GF-D8 (cell line): ENCODE results near the gene PLD1.
"Not testable (repeated sequence)": the region's sequence is repeated elsewhere in the genome, so short reads cannot be mapped to it uniquely, and the experiment has no call there.

Source experiments
- DNase-seq: peaks from one replicate; lab custom pipeline; 2025; lab: John Stamatoyannopoulos, UW

PLD1 gene

DNA sequence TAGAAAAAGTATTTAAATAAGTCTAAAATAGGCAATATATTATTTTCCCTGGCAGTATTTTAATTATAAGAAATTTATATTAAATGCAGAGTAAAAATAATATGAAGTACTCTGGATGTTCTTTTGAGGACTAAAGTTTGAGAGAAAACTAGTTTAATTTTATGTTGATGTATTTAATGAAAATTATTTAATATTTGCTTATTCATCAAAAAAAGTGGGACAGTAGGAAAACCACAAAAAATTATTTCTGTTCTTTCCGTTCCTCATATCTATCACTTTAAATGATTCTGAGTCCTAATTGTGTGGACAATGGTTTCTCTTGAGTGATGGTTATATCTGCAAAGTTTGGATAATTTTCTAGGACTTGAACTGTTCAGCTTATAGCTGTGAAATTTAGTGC, 202.8 kb downstream of the PLD1 start:
- DNase-seq = no peak

DNA sequence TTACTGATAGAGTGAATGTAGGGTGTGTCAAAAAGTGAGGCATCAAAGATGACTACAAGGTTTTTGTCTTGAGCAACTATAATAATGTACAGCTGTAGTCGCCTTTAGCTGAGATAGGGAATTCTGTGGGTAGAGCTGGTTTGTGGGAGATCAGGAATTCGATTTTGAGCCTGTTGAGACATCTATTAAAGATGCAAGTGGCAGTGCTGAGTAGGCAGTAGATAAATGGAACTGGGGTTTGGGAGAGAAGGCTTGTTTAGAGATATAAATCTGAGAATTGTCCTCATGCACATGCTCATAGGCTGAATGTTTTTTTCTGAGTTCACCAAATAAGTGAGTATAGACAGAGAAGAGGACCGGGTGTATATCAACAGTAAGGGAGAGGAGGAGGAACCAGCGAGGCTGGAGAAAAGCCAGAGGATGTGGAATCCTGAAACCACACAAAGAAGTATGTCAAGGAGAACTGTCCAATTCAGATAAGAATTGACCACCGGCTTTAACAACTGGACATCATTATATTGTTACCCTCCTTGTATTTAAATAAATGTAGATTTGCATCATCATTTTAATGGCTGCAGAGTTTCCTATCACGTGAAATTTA, 204.0 kb downstream of the PLD1 start:
- DNase-seq = no peak

DNA sequence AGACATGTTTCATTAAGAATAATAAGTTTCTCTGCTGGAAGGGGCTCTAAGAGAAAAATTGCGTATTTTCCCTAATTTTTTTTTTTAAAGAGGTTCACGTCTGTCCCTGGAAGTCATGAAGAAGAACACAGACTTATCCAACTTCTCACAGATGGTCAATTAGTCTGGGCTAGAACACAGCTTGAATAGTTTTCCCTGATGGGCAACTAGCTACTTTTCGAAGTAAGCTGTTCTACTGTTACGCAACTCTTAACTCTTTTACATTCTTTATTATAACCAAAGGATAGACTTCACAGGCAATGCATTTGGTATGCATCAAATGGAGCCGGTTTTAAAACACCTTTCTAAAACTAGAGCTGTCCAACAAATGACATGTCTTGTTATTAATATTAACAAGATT, 205.9 kb downstream of the PLD1 start:
- DNase-seq = no peak

DNA sequence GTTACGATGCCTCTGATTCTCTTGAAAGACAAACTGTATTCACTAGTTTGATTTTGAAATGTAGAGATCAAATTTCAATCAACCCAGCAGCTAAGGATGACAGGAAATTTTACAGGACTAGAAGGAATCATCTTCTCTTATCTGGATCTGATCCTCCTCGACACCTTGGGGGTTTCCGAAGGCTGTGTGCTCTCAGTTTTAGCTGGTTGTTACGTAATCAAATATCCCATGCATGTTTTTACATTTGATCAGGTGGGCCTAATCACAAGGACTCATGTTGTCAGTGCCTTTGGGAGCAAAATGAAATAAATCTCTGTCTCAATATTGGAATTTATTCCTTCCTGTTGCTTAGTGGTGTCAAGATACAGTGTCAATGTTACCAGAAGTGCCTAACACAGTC, 208.2 kb downstream of the PLD1 start:
- no peak for DNase-seq

DNA sequence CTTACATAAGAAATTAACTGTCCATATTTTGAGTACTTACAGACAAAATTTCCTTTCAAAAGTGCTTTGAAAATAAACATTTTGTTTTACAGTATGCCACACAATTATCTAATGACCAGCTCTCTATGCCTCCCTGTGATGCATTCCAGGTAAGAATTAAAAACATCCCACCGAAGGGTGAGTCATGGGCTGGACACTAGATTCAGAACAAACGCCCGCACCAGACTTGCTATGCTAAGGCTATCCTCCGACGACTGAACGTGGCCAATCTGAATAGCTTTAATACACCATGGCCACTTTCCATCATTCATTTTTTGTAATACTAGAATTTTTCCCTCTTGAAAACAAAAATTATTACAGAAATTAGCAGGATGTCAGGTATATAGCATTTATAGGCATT, 210.3 kb downstream of the PLD1 start:
- DNase-seq = no peak

DNA sequence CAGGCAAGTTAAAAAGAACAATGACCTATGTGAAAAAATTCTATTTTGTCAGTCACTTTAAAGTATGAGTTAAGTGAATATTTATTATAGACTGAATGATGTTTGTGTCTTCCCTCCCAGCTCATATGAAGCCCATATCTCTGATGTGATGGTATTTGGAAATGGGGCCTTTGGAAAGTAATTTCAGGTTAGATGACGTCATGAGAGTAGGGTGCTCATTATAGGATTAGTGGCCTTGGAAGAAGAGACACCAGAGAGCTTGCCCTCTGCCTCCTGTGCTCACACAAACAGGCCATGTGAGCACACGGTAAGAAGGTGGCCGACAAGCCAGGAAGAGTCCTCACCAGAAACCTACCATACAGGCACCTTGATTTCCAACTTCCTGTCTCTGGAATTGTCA, 211.3 kb downstream of the PLD1 start:
- no peak for DNase-seq

DNA sequence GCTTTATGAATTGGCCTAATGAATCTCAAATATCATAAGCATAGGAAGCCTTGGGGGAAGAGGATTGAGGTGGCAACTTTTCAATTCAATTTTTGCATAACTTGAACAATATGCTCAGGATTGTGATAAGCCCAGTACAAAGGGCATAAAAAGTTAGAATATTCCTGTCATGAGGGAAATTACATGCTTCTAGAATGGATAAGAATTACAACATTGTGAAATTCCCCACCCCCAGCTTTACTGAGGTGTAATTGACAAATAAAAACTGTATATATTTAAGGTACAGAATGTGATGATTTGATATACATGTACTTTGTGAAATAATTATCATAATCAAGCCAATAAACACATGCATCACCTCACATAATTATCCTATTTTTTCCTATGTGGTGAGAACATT, 217.5 kb downstream of the PLD1 start:
- no peak for DNase-seq

DNA sequence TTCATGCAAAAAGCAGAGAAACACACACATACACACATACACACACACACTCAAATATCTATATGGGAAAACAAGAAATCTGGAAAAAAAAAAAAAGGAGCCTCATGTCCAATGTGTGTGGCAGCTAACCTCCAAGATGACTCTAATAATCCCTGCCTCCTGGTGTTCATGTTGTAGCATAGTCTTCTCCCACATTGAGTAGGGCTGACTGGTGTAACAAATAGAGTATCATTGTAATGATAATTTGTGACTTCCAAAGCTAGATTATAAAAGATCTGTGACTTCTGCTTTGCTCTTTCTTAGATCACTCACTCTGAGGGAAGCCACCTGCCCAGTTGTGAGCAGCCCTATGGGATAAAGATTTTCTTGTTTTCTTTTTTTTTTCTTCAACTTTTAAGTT, 219.2 kb downstream of the PLD1 start:
- DNase-seq = no peak

DNA sequence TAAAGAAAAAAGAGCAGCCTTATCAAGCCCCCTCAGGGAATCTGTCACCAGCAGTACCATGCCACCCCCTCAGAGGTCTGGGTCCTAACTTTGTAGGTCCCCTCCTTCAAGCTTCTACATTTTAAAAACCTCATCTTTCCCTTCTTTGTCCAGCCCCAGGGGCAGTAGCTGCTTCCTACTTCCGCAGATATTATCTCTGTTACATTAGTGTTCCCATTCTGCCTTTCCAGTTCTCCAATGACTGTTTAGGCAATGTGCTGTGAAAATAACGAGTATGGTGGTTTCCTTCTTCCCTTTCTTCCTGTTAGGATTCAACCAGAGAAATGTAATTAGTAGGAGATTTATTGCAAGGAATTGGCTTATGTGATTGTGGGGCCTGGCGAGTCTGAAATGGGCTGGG, 224.0 kb downstream of the PLD1 start:
- DNase-seq = no peak

DNA sequence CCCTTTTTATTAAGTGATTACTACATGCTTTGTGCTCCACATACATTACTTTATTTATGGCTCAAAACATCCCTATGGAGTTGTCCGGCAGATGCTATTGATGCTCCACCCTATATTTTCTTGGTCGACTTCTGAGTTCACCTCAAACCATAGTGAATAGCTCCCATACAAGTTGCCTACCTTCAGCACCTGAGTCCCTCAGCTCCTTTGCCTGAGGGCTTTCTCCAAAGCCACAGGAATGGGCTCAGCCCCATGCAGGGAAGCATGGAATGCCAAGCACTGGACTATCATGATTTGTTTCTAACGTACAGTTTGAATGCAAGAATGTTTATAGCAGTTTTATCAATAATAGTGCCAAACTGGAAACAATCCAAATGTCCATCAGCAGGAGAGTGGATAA, 225.2 kb downstream of the PLD1 start:
- no peak for DNase-seq

DNA sequence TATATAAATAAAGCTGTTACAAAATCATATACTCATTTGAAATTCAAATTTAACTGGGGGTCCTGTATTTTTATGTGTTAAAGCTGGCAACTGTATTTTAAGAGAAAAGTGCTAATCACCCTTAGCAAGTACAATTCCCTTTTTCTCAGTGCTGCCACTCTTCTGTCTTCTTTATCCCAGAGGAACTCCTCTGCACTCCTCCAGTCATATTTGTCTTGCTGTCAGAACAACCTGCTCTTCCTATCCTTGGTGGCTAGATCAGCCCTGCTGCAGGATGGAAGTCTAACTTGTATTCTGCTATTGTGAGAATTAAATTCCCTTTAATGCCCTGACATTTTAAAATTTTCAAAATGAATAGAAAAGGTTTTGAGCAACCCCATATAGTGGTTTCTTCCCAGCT, 226.2 kb downstream of the PLD1 start:
- no peak for DNase-seq

DNA sequence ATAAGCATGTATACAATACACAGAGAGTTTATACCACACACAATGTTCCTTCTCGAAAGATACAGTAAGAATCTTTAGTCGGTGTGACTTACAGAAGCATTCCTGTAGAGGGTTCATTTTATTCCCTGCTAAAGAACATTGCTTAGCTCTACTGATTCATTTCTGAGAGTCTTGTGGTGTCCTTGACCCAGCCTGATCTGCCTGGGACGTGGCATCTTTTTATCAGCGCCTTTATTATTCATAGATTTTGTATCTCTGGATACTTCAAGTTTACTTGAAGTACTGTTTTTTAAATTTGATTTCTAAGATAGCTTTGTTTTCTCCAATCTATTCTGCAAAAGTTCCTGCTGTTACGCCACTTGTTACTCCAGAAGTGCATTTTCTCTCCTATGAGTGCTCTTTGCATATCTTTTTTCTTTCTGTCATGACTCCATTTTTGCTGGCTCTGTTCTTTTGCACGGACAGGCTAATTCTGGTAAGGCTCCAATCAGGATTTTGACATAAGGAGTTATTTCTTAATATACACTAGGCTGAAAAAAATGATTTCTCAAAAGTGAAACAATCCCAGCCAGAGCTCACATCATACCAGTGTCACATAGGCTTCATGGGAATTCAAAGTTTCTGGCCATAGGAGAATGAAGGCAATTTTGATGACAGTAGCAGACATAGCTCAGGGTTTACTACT, 235.6 kb downstream of the PLD1 start:
- no peak for DNase-seq

DNA sequence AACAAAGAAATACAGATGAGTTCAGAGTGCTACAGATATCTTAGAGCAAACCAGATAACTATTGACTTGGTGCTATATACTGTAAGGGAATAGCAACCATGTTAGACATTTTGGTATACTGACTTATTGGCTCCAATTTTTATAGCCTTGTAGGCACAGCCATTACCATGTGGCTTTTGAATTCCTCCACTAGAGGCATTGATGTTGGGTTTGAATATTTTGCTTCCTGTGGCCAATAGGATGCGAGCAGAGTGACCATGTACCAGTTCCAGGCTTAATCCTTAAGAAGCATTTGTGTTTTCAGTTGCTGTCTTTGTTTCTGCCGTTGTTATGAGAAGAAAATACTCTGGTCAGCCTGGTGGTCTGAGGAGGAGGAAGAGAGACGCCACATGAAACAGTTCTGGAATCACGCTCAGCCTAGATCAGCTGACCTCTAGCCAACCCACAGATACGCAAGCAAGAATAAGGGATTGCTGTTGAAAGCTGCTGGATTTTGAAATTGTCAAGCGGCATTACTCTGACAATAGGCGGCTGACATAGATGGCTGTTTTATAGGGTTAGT, 240.6 kb downstream of the PLD1 start:
- no peak for DNase-seq

DNA sequence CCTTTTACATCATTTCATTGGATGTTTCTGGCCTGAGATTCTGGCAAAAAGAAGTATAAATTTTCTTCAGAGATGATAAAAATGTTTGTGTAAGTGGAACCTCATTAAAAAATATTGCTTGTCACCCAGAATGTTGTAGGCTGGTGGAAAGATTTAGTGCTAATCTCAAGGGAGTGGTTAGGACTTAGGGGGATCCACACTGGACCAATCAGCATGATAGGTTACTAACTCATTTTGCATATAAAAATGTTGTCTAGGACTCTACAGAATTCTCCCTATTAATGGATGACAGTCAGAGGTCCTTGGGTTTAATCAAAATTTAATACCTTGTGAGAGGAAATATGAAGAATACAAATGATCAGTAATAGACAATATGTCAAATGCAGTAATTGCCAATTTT, 241.5 kb downstream of the PLD1 start:
- DNase-seq = no peak

DNA sequence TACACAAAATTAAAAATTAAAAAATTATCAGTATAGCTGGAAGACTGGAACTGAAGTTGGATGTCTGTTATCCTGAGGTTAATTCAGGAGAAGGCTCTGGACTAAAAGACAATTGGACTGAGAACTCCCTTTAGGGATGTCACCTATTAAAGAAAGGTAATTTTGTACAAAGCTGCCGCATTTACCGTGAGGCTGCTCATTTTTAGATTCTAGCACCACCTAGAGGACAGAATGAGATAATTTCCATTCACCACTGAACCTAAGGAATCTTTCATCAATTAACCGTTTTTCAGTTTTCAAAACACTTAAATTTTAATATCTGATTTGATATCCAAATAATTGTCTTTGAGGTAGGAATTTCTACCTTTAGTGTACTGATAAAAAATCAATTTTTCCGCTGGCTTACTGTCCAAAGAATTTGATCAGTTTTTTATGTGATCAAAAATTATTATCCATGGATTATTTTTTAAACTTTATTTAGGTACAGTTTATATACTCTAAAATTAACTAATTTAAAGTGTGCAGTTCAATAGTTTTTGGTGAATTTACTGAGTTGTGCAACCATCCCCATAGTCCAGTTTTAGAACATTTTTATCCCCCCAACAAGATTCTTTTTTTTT, 243.4 kb downstream of the PLD1 start:
- no peak for DNase-seq

DNA sequence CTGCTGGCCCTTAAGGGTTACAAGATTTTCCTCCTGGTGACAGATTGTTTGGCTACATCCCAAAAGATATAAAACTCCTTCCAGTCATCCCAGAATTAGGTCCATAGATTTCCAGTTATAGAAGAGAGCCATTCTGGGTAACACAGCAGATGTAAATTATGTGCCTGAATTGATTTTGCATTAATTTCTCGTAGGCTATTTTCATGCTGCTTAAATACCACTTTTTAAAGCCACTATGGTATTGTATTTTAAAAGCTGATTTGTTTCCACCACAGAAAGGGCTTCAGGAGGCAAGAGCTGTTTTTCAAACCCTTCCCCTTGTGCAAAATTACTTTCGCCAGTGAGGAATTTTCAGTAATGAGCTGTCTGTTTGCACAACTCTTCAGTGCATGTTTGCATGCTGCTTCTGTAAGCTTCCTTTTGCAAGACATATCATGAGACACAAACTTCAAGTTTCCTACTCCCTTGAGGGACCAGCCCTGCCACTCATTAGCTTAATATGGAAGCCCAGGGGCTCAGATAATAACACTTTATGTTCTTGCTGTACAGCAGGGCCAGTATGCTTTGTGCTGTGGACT, 244.7 kb downstream of the PLD1 start:
- DNase-seq = no peak

DNA sequence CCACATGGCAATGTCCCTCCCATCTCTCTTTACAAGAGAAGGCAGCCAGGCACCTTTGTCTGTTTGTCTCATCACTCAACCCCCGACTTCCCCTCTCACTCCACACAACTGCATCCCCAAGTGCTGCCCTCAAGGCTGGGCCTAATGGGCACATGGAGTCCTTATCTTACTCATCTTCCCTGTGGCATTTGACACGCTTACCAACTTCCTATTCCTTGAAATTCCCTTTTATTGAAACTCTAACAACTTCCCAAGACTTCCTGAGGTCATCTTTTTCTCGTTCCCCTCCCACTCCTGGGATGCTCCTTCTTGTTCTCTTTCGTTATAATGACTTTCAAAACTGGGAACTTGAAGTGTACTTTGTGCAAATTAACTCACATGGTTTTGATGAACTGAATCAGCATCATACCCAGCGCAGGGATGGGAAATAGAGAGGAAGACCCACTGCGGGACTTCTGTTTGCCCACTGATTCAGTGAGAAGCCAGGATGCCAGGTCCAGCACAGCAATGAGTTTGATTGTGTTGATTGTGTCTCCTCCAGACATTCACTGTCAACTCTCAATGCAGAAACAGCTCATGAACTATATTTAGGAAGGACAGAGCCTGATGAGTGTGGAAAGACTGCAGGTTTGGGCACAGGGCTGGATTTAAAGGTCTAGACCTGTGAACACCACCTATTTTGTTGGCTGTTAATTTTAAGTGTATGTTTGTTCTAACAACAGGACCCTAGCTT, 245.4 kb downstream of the PLD1 start:
- DNase-seq = no peak

DNA sequence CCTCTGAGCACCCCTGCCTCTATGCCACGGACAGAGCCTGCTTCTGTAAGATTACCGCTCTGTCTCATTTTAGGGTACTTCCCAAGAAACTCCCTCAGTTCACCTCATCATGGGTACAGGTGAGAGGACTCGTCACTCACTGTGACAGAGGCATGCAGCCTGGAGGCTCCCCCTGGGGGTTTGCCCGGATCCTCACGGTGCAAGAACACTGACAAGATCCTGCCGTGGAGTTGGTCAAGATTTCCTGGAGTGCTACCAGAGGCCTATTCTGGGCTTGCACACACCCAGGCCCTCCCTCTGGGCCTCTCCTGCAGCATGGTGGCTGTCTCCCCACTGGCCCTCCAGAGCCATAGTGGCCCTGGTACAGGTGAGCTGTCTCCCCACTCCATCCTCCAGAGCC, 247.0 kb downstream of the PLD1 start:
- no peak for DNase-seq

DNA sequence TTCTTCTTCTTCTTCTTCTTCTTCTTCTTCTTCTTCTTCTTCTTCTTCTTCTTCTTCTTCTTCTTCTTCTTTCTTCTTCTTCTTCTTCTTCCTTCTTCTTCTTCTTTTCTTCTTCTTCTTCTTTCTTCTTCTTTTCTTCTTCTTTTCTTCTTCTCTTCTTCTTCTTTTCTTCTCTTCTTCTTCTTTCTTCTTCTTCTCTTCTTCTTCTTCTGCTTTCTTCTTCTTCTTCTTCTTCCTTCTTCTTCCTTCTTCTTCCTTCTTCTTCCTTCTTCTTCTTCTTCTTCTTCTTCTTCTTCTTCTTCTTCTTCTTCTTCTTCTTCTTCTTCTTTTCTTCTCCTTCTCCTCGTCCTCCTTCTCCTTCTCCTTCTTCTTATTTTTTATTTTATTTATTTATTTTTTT, 247.8 kb downstream of the PLD1 start:
- DNase-seq = not testable (repeated sequence)

DNA sequence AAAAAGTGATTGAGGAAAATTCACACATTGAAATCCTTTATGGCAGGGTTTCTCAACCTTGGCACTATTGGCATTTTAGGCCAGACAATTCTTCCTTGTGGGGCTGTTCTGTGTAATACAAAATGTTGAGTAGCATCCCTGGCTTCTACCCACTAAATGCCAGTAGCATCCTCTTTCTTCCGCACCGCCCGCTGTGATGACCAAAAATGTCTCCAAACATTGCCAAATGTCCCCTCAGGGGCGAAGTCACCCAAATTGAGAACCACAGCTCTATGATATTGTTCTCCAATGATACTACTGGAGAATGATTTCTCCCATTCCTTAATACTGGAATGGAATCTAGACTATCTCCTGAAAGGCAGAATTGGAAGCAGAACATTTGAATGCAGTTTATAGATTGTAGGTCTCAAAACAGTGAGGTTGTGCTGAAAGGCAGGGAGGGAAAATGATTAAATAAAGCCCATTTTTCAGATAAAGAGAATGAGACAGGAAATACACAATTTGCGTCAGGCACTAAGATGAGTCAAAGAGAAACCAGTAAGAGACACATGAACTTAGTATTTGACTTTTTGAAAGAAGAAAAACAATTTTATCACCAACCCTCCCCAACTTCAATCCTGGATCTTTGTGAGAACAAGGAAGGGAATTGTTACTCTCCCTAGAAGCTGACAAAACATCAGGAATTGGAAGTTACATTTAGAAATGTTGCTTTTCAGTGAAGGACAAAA, 248.5 kb downstream of the PLD1 start:
- DNase-seq = no peak

DNA sequence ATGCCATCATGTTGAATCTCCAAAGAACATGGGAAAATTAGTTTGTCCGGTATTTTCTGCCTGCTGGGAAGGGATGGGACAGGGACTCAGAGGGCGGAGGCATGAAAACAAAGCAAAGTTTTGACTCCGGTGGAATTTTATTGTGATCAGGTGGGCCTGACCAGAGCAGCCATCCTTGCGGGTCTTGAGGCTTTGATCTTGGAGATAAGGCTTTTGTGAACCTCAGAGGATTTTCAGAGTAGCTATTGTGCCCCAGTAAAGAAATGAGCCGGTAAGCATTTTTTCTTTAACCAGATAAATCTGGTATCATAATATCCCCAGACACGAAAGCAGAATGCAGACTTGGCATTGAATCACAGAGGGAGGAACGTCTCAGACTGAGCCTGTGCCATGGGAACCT, 250.7 kb downstream of the PLD1 start:
- no peak for DNase-seq

DNA sequence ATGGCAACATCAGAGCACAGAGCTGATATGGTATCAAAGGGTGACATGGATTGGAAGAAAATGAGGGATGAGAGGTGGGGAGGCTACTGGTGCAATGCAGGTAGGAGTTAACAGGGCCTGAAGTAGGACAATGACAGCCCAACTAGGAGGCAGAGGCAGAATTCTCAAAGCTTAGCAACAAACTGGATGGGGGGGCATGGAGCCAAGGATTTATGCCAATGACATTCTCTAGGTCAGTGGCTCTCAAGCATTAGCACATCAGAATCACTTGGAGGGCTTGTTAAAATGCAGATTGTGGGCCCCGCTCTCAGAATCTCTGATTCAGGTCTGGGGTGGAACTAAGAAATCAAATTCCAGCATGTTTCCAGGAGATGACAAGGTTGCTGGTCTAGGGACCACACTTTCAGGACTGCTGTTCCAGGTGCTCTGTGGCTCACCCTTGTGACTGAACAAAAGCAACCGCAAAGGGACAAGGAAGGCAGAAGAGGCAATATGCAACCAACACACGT, 252.0 kb downstream of the PLD1 start:
- DNase-seq = no peak
